Measurements from ENCODE around the gene C11orf58. TPM values are rescaled to one million over a fixed set of nuclear protein-coding genes. Genes with fewer than 3 reads are reported as not detected.

The C11orf58 gene
- 245 TPM for total RNA-seq

GRCh38 chr11:16738193-16738946, at the start of gene C11orf58:
TSS of gene C11orf58 (plus strand) at chr11:16738647. CDS start at chr11:16738779, 132 bp downstream.

Data from diencephalon (tissue), 1 donor.